Right lobe of liver (tissue), 6 donors: ENCODE measurements around the gene TMEM119. TPM values are rescaled to one million over a fixed set of nuclear protein-coding genes. Genes with fewer than 3 reads are reported as not detected.

Source experiments
- ATAC-seq, 4 donors: fragments of 200-7000 bp; cut with Tn5 transposase; one replicate each; pipeline ENCODE4 v1.9.1; 2020; ENCODE audit warnings: mild to moderate bottlenecking in 4 of 4, moderate library complexity in 4 of 4
- DNase-seq, 3 donors: peaks; one replicate each; pipeline ENCODE4 v3.0.0-alpha.2; 2020
- H3K27ac ChIP-seq, 3 donors: fragments of 200-600 bp; one replicate each; pipeline ENCODE4 v1.8.0; 2022
- H3K27me3 ChIP-seq, 2 donors: fragments of 200-600 bp; one replicate each; pipeline ENCODE4 v1.8.0; 2022
- H3K36me3 ChIP-seq, 4 donors: fragments of 200-600 bp; sonication (generic) in 1 of 4; one replicate each; pipeline versions ENCODE4 v1.5.1 to v1.8.0; 2017 to 2022; ENCODE audit warnings: control low read depth in 1 of 4
- H3K4me1 ChIP-seq, 4 donors: fragments of 200-600 bp; sonication (generic) in 1 of 4; one replicate each; pipeline versions ENCODE4 v1.5.1 to v1.8.0; 2017 to 2022; ENCODE audit warnings: control low read depth in 1 of 4
- H3K4me3 ChIP-seq, 3 donors: fragments of 200-600 bp; one replicate each; pipeline ENCODE4 v1.8.0; 2022
- H3K9me3 ChIP-seq, 4 donors: fragments of 200-600 bp; sonication (generic) in 1 of 4; one replicate each; pipeline versions ENCODE4 v1.5.1 to v1.8.0; 2017 to 2022; ENCODE audit warnings: control low read depth in 1 of 4
- POLR2A ChIP-seq: fragments of 450-650 bp; IDR thresholded peaks from one replicate; pipeline ENCODE4 v1.6.1; 2017; ENCODE audit warnings: antibody characterized with exemption, mild to moderate bottlenecking
- WGBS: methylation state at CpG from one replicate; pipeline ENCODE4 v1.1.6; 2018; ENCODE audit warnings: low coverage, low lambda C conversion rate; ENCODE audit not compliant: insufficient coverage; ENCODE audit errors: missing lambda C conversion rate; 5-methylcytosine and 5-hydroxymethylcytosine counted together
- intact Hi-C, 2 donors: fragments of 100-400 bp; cut with DNase I; formaldehyde crosslinking; loops; one replicate each; pipeline versions ENCODE4 v1.11.2 to v1.14.1; 2022
- total RNA-seq, 6 experiments: library from RNA; depleted of rRNA in 2 of 6; stranded (reverse); fragments of >200 nt in 2 of 6; fragmentation: NEBNext Ultra II Directional in 3 of 6; extraction: Animal tissue kit (Norgen Biotek cat#: 25700) in 3 of 6; gene quantifications; one replicate each; pipeline versions ENCODE4 v1.1.0 to v1.2.4, GENCODE V29; 2016 to 2023
- TF ChIP-seq, protein P1 (sequence below), 4 donors: fragments of 200-600 bp in 3 of 4; fragments of 450-650 bp in 1 of 4; IDR thresholded peaks; one replicate each; pipeline versions ENCODE4 v1.5.1 to v1.8.0; 2016 to 2022; ENCODE audit warnings: antibody characterized with exemption in 4 of 4, mild to moderate bottlenecking in 2 of 4
- donor health status: DM: no; HTN: yes; CAD: no.
- donor health status: DM: no; HTN: no; CAD: no.
- donor health status: DM: no; HTN: no; CAD: no.
- donor health status: DM: no; HTN: yes; CAD: no.
- donor health status: DM: no; HTN: yes; CAD: no.

TMEM119 gene
- total RNA-seq, 6 experiments from 2014 or later: 0.09 to 0.38 (median 0.22) TPM; not detected in 2

DNA sequence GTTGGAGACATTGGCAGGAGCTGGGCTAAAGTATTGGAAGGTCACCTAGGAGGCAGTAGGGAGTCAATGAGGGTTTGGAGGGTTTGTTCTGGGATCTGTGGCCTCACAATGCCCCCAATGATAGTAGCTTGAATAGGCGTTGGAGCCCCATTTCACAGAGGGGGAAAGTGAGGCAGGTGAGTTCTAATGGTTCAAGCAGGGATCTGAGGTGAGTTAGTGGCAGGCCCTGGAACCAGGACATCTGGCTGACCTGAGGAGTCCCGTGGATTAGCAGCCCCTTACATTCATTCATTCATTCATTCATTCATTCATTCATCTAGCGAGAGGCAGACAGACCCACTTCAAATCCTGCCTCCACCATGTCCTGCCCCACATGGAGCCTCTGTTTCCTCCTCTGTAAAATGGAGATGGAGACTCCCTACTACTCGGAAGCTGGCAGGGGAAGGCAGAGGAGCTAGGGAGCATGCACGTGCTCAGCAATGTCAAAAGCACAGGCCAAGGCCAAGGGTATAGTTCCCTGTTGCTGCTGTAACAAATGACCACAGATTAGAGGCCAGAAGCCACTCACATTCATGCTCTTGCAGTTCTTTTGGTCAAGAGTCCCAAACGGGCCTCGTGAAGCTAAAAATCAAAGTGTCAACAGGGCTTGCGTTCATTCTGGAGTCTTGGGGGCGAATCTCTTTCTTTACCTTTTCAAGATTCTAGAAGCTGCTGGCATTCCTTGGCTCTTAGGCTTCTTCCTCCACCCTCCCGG, 2.2 kb upstream of the TMEM119 start:
- Histone ChIP-seq H3K36me3 (no peaks in the 10 kb centered on the region), H3K9me3 (no peaks in the 10 kb centered on the region), H3K27ac (no peak overlapping the region), H3K4me1 (no peaks in the 10 kb centered on the region), H3K27me3 (no peaks in the 10 kb centered on the region), H3K4me3 (no peak overlapping the region)
- TF ChIP-seq POLR2A: no peak
- TF ChIP-seq, protein P1, sequence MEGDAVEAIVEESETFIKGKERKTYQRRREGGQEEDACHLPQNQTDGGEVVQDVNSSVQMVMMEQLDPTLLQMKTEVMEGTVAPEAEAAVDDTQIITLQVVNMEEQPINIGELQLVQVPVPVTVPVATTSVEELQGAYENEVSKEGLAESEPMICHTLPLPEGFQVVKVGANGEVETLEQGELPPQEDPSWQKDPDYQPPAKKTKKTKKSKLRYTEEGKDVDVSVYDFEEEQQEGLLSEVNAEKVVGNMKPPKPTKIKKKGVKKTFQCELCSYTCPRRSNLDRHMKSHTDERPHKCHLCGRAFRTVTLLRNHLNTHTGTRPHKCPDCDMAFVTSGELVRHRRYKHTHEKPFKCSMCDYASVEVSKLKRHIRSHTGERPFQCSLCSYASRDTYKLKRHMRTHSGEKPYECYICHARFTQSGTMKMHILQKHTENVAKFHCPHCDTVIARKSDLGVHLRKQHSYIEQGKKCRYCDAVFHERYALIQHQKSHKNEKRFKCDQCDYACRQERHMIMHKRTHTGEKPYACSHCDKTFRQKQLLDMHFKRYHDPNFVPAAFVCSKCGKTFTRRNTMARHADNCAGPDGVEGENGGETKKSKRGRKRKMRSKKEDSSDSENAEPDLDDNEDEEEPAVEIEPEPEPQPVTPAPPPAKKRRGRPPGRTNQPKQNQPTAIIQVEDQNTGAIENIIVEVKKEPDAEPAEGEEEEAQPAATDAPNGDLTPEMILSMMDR (IDR thresholded peaks at IDR 0.05): no peak
- 73% methylated on average over 9 of the region's 10 CpGs for WGBS
- intact Hi-C loops: no loop called here
- no peak for ATAC-seq
- DNase-seq: no peak

DNA sequence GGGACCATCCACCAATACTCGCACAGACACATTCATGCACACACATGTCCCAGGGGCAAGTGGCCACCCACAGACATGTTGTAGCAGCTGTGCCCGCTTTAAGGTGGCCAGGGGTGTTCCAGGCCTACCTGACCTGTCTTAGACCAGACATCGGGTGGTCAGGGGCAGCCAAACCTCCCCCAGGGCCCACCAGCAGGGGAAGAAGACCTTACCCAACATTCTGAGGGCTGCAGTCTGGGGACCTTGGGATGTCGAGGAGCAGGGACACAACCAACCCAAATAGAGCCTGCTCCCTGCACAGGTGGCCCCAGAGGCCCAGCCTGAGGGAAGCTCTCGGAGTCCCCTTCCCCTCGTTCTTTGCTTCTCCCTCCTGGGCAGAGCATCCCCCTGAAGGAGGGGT, 1.7 kb upstream of the TMEM119 start:
- intact Hi-C loops: no loop called here
- Histone ChIP-seq H3K4me3 (no peak overlapping the region), H3K9me3 (no peaks in the 10 kb centered on the region), H3K36me3 (no peaks in the 10 kb centered on the region), H3K27ac (no peak overlapping the region), H3K27me3 (no peaks in the 10 kb centered on the region), H3K4me1 (no peaks in the 10 kb centered on the region)
- ATAC-seq: no peak
- WGBS: 67% methylated on average over 5 of the region's 6 CpGs
- TF ChIP-seq, protein P1 (IDR thresholded peaks at IDR 0.05): no peak
- no peak for TF ChIP-seq POLR2A
- DNase-seq: no peak

DNA sequence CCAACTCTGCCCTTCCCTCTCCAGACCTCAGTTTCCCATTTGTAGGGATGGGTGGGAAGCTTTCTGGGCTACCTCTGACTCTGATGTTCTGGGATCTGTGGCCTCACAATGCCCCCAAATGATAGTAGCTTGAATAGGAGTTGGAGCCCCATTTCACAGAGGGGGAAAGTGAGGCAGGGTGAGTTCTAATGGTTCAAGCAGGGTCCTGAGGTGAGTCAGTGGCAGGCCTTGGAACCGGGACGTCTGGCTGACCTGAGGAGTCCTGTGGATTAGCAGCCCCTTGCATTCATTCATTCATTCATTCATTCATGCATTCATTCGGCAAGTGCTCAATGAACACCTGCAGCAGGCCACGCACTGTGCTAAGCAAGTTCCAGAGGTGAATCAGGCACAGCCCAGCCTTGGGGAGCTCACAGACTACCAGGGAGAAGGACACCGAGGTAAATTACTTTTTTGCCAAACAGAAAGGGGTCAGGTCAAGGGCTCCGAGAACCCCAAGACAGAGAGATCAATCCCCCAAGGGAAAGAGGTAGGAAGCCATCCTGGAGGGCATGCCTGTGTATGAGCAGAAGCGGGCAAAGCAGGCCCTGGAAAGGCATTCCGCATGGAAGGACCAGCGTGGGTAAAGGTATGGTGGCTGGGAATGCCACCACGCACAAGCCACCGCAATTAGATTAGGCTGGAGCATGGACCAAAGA, 818 bp upstream of the TMEM119 start:
- ATAC-seq (no peak), DNase-seq (no peak)
- no peak overlapping the region for H3K4me3 ChIP-seq
- no peak overlapping the region for H3K27ac ChIP-seq
- TF ChIP-seq, protein P1 (IDR thresholded peaks at IDR 0.05): no peak
- no peak for TF ChIP-seq POLR2A
- intact Hi-C loops: no loop called here
- no peaks in the 10 kb centered on the region for H3K36me3 ChIP-seq
- no peaks in the 10 kb centered on the region for H3K27me3 ChIP-seq
- no peaks in the 10 kb centered on the region for H3K9me3 ChIP-seq
- WGBS: 76% methylated on average over 2 of the region's 11 CpGs
- H3K4me1 ChIP-seq: no peaks in the 10 kb centered on the region

DNA sequence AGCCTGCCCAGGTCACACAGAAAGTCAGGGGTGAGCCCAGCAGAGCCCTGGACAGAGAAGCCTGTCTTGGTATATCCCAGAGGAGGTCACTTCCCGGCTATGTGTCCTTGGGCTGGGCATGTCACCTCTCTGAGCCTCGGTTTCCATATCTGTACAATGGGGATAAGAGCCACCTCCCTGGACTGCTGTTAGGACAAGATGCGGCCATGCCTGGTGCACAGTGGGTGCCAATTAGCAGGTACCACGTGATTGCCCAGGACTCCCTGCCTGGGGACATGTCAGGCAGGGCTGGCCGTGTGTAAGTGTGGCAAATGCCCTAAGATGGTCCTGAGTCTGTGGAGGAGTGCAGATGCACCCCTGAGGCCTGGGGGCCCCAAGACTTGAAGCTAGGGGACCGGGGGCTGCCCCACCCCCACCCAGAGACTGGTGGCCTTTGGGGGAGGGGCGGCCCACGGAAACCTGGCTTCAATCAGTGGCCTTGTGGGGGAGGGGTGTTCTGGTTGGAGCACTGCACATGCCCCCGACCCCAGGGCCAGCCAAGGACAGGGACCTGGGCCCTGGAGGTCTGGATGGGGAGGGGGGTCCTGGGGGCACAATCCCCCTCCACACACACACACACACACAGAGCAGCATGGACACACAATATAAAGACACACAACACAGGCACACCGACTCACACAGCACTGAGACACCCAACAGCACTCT, 878 bp downstream of the TMEM119 start:
- no peaks in the 10 kb centered on the region for H3K27me3 ChIP-seq
- ATAC-seq: no peak
- H3K9me3 ChIP-seq: no peaks in the 10 kb centered on the region
- DNase-seq: no peak
- intact Hi-C loops: no loop called here
- H3K4me1 ChIP-seq: no peaks in the 10 kb centered on the region
- 40% methylated on average over 2 of the region's 10 CpGs for WGBS
- no peak overlapping the region for H3K4me3 ChIP-seq
- H3K36me3 ChIP-seq: no peaks in the 10 kb centered on the region
- H3K27ac ChIP-seq: no peak overlapping the region
- no peak for TF ChIP-seq POLR2A
- TF ChIP-seq, protein P1 (IDR thresholded peaks at IDR 0.05): no peak
